GM12891 (cell line): Measurements from ENCODE around the gene HSD11B1L.
A peak's percentile ranks its signal among the peaks of the same experiment; 100 is the strongest.

Experiments used
- DNase-seq: peaks from one replicate; pipeline ENCODE4 v3.0.0; 2011; ENCODE audit warnings: low spot score; ENCODE audit not compliant: insufficient read length
- FAIRE-seq: peaks from 2 replicates; lab custom pipeline; 2011; peaks lifted over from hg19 to GRCh38; lab: Jason Lieb, UNC
- PAX5 ChIP-seq: IDR thresholded peaks from 2 replicates; pipeline ENCODE4 v1.6.1; 2011; ENCODE audit warnings: low read length, moderate library complexity, mild to moderate bottlenecking; ENCODE audit not compliant: insufficient read depth, severe bottlenecking
- POLR2A ChIP-seq: IDR thresholded peaks from 2 replicates; pipeline ENCODE4 v1.6.1; 2011; ENCODE audit warnings: low read depth, low read length, control low read depth
- POLR2AphosphoS5 ChIP-seq: IDR thresholded peaks from 2 replicates; pipeline ENCODE4 v1.6.1; 2011; ENCODE audit warnings: low read depth, low read length, control low read depth
- POU2F2 ChIP-seq: IDR thresholded peaks from 2 replicates; pipeline ENCODE4 v1.6.1; 2011; ENCODE audit warnings: low read depth, mild to moderate bottlenecking, control low read depth, low read length, moderate library complexity
- SPI1 ChIP-seq: IDR thresholded peaks from 2 replicates; pipeline ENCODE4 v1.6.1; 2011; ENCODE audit warnings: low read depth, low read length, control low read depth
- TAF1 ChIP-seq: IDR thresholded peaks from 2 replicates; pipeline ENCODE4 v1.6.1; 2011; ENCODE audit warnings: low read depth, low read length, control low read depth

HSD11B1L gene

DNA sequence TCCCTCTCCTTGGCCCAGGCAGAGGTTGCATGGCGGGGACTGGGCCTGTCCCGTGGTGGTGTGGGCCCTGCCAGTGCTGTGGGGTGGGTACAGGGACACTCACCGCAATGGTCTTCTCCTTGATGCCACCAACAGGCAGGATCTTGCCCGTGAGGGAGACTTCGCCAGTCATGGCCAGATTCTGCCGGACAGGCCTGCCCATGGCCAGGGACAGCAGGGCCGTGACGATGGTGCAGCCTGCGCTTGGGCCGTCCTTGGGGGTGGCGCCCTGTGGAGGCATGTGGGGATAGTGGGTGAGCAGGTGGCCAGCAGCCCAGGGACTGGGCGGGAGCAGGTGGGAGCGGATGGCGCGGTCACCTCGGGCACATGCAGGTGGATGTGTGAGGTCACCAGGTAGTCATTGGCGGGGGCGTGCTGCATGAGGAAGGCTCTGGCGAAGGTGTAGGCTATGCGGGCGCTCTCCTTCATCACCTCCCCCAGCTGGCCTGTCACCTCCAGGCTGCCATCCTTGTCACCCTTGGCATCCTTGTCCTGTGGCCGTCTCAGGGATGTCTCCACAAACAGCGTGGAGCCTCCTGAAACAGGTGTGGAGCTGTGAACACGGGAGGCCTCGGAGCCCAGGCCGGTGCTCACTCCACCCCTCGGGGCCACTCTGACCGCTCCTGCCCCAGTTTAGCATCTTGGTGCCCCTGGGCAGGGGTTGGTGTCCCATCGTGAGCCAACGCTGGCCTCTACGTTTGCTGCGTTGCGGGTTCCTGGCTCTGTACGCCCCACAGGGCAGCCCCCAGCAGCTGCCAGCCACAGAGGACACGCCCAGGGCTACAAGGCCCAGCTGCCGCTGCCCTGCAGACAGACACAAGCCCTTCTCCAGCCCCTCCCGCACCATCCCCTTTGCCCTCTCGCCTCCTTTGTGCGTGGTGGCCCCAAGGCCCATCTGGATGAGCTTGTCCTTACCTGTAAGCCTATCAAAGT, 12.7 kb downstream of the HSD11B1L start:
- DNase-seq (no peak), FAIRE-seq (peak; percentile 28)
- peak; percentile 95 for TF ChIP-seq POLR2AphosphoS5
- no peak; the same call in none of the 2 replicates for TF ChIP-seq POLR2A
- no peak for TF ChIP-seq TAF1
- 0 out of 2 replicates have a peak, but pooled peaks have one; percentile 46 for TF ChIP-seq POU2F2
- no peak for TF ChIP-seq SPI1
- TF ChIP-seq PAX5 = no peak

DNA sequence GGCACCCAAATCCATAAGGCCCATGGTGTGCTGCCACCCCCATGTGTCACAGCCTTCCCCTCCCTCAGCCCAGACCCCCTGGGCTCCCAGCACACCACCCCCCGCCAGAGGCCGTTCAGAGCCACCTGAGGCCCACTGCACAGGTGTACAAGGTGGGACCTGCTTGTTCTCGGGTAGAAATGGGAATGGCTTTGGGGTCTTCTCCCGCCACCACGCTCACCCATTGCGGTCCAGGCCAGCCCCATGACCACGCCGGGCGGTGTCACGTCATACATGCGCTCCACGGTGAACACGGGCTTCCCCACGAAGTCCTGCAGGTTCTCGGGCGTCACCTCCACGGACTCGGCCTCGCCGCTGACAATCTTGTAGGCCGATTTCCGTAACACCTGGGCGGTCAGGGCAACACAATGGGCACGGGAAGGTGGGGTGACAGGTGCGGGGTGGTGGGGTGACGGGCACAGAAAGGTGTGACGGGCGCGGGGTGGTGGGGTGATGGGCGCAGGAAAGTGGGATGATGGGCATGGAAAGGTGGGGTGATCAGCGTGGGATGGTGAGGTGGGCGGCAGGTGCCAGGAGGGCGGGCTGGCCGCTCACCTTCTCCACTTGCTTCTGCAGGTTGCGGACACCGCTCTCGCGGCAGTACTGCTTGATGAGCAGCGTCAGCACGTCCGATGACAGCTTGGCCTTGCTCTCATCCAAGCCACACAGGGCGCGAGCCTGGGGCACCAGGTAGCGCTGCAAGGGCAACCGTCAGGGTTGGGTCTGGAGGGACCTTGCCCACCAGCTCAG, 13.5 kb downstream of the HSD11B1L start:
- DNase-seq (no peak), FAIRE-seq (no peak)
- TF ChIP-seq TAF1 (no peak), POLR2A (peak; percentile 58; the same call in 1 of the 2 replicates), POLR2AphosphoS5 (peak; percentile 15; the same call in 1 of the 2 replicates)

DNA sequence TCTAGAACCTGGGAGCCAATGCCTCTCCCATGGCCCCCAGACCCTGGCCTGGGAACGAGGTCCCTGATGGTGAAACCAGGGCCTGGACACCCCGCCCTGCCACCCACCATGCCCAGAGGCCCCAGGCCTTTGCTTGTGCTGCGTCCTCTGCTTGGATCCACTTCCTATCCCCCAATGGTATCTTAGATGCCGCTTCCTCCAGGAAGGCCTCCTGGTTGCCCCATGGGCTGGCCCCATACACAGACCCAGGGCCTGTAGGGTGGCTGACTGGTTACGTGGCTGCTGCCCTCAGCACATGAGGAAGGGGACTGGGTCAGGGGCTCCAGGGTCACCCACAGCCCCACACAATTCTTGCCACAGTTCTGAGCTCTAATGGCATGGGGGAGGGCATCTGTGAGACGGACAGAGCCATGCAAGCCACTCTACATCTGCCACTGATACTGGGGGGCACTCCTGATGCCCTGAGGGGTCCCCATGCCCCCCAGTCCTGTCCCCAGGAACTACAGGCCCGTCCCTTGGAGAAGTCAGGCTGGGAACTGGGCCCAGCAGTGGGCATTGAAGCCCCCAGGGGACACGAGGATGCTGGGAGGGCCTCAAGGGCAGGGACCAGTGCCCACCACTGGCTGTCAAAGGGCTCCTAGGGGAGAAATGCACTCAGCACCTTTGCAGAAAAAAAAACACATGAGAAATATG, 14.3 kb downstream of the HSD11B1L start:
- FAIRE-seq = no peak
- DNase-seq = no peak
- 0 out of 2 replicates have a peak, but pooled peaks have one; percentile 12 for TF ChIP-seq POLR2AphosphoS5
- peak; percentile 52 for TF ChIP-seq POLR2A
- no peak for TF ChIP-seq TAF1

DNA sequence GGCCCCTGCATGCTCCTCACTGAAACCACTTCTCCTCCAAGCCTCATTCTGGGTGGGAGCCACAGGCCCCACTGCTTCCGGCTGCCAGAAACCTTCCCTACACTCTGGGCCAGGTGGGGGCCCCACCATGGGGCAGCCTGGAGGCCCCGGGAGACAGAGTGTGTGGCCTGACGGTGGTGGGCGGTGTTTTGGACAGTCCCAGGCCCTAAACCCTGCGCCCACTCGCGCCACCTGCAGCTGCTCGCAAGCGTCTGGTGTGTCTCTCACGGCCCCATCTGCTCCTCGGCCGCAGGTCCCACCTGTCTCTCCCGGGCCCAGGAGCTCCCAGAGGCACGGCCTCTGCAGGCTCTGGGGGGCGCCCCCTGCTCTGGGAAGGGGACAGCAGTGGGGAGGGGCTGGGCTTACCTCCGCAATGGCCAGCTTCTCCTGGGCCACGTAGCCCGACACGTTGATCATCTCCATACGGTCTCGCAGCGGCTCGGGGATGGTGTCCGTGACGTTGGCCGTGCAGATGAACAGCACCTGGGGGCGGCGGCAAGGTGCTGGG, 14.9 kb downstream of the HSD11B1L start:
- FAIRE-seq = peak; percentile 5
- no peak for TF ChIP-seq TAF1
- no peak; the same call in 1 of the 2 replicates for TF ChIP-seq POLR2A
- TF ChIP-seq POU2F2 = no peak
- no peak; the same call in 1 of the 2 replicates for TF ChIP-seq POLR2AphosphoS5
- TF ChIP-seq SPI1 = no peak
- TF ChIP-seq PAX5 = no peak
- no peak for DNase-seq

DNA sequence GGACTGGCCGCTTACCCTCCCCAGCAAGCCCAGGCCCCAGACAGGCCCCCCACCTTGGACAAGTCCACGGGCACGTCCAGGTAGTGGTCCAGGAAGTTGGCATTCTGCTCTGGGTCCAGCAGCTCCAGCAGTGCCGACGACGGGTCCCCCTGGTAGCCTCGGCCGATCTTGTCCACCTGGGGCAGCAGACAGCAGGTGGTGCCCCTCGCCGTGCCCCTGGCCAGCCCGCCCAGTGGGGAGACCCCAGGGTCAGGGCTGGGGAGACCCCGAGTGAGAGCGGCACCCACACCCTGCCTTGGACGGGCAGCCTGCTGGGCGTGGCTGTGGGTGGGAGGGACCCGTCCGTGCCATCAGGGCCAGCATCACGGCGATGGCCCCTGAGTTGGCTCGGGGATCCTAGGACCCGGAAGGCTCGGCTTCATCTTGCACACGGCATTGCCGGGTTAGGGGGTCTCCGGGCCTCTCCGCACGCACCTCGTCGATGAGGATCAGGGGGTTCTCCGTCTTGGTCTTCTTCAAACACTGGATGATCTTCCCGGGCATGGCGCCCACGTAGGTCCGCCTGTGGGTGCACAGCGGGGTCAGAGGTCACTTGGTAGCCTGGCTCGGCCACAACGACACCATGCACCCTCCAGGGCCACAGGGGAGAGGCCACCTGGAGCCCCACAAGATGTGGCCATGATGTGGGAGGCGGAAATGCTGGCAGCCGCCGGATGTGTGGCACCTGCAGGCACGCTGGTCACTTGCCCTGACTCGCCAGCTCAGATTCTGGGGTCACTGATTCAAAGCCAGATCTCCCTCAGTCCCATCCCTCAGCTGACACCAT, 15.6 kb downstream of the HSD11B1L start:
- no peak for FAIRE-seq
- DNase-seq = no peak
- TF ChIP-seq PAX5 (no peak), POLR2AphosphoS5 (peak; percentile 26), POU2F2 (no peak)

DNA sequence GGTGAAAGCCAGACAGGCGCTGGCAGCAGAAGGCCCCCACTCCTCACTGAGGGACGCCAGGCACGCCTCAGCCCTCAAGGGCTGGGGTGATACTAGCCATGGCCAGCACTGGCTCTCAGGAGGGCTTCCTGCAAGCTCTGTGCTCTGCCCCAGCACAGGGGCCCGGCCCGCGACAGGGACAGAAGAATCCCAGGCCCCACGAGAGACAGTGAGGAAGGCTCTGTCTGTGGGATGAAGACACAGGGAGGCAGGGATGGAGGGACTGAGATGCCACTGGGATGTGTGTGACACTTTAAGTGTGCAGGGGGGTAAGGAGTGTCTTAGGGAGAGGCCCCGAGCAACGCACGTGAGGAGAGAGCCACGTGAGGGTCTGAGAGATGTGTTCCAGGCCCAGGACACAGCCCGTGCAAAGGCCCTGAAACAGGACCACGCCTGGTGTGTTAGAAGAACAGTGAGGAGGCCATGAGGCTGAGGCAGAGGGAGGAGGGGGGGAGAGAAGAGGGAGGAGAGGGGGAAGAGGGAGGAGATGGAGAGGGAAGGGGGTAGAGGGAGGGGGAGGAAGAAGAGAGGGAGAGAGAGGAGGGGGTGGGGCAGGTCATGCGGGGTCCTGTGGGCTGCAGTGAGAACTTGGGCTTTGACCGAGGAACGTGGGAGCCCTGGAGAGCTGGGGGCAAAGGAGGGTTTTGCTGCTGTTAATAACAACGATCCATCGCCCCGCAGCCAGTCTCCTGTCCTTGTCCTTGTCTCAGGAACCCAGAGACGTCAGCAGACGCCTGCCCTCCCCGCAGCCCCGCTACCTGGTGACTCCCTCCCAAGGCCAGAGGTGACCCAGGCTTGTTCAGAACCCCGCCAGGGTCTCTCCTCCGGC, 16.4 kb downstream of the HSD11B1L start:
- DNase-seq (no peak), FAIRE-seq (no peak)
- TF ChIP-seq POU2F2 (peak; percentile 48; the same call in 1 of the 2 replicates), PAX5 (no peak), TAF1 (no peak), POLR2AphosphoS5 (peak; percentile 69), POLR2A (peak; percentile 60; the same call in 1 of the 2 replicates), SPI1 (no peak)

DNA sequence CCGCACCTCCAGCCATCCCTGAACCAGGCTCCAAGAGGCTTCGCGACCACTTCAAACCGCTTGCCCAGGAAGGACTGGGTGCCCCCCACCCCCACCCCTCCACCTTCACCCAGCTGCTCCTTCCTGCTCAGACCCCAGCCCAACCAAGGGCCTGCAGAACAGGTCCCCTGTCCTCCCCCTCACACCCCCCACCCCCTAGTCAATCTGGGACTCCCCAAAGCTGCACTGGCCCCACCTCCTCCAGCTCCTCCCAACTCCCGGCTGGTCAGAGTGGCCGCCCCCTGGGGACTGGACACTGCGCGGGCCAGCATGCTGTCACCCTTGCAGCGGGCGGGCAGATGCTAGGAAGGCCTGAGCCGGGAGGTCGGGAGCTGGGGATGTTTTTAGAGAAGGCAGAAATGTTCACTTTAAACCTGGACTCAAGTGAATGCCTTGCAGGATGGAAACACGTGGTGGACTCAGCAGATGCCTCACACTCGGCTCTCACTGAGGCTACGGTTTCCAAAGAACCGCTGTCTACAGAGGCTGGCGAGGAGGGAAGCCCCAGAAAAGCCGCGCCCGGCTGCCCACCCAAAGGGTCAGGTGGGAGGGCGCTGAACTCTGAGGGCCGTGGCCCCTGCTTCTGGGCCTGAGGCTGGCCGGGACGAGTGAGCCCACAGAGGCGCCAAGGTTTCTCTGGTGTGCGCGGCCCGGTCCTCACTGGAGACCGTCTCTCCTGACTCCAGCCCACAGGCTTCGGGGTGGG, 17.2 kb downstream of the HSD11B1L start:
- DNase-seq (no peak), FAIRE-seq (no peak)
- TF ChIP-seq POLR2A = peak; percentile 8
- TF ChIP-seq POU2F2 = no peak
- TF ChIP-seq SPI1 = no peak
- TF ChIP-seq TAF1 = no peak
- TF ChIP-seq POLR2AphosphoS5 = no peak
